PC-9 (cell line): ENCODE results near the gene TERB1.

Experiments
- EZH2 ChIP-seq: fragments of 200-600 bp; sonication (generic); IDR thresholded peaks from 2 replicates; pipeline ENCODE4 v1.8.0; 2017; ENCODE audit warnings: antibody characterized with exemption, low read depth
- TF ChIP-seq, protein P1 (sequence below): fragments of 200-600 bp; sonication (generic); conservative IDR thresholded peaks from 2 replicates; pipeline ENCODE4 v1.6.1; 2017; ENCODE audit warnings: mixed run types, antibody characterized with exemption, mild to moderate bottlenecking, moderate library complexity

- TF ChIP-seq EZH2, result no peak
- TF ChIP-seq, protein P1, sequence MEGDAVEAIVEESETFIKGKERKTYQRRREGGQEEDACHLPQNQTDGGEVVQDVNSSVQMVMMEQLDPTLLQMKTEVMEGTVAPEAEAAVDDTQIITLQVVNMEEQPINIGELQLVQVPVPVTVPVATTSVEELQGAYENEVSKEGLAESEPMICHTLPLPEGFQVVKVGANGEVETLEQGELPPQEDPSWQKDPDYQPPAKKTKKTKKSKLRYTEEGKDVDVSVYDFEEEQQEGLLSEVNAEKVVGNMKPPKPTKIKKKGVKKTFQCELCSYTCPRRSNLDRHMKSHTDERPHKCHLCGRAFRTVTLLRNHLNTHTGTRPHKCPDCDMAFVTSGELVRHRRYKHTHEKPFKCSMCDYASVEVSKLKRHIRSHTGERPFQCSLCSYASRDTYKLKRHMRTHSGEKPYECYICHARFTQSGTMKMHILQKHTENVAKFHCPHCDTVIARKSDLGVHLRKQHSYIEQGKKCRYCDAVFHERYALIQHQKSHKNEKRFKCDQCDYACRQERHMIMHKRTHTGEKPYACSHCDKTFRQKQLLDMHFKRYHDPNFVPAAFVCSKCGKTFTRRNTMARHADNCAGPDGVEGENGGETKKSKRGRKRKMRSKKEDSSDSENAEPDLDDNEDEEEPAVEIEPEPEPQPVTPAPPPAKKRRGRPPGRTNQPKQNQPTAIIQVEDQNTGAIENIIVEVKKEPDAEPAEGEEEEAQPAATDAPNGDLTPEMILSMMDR, result no peak
These were observed 9.7 kb upstream of the TERB1 start for GRCh38 chr16:66811043-66811442.
